GM12878 (cell line): ENCODE data around the gene AFF2.

Experiments
- CEBPB ChIP-seq, 2 experiments: fragments of 150-350 bp in 1 of 2; IDR thresholded peaks; 2 replicates each; pipeline ENCODE4 v1.6.1; 2012 to 2014; ENCODE audit warnings: low read depth in 2 of 2, low read length in 2 of 2, borderline replicate concordance in 1 of 2, inconsistent platforms in 1 of 2
- EP300 ChIP-seq, 2 experiments: fragments of 150-350 bp in 1 of 2; IDR thresholded peaks; 2 replicates each; pipeline ENCODE4 v1.6.1; 2011 to 2012; ENCODE audit warnings: low read depth in 2 of 2, low read length in 2 of 2, borderline replicate concordance in 1 of 2, improper control_type of control experiment in 1 of 2, inconsistent platforms in 1 of 2; ENCODE audit not compliant: control insufficient read depth in 1 of 2
- LARP7 ChIP-seq: fragments of 450-650 bp; IDR thresholded peaks from 2 replicates; pipeline ENCODE4 v1.6.1; 2017; ENCODE audit warnings: mild to moderate bottlenecking
- MTA3 ChIP-seq: IDR thresholded peaks from 2 replicates; pipeline ENCODE4 v1.6.1; 2012; ENCODE audit warnings: low read length, inconsistent platforms, borderline replicate concordance
- RAD21 ChIP-seq: IDR thresholded peaks from 2 replicates; pipeline ENCODE4 v1.6.1; 2011; ENCODE audit warnings: mild to moderate bottlenecking, low read depth, low read length, moderate library complexity; ENCODE audit not compliant: insufficient read depth
- RCOR1 ChIP-seq: conservative IDR thresholded peaks from 2 replicates; pipeline ENCODE4 v1.6.1; 2012; ENCODE audit warnings: low read depth, low read length, improper control_type of control experiment
- SREBF1 ChIP-seq: IDR thresholded peaks from 2 replicates; pipeline ENCODE4 v1.6.1; 2012; ENCODE audit warnings: mild to moderate bottlenecking, low read length
- TAF1 ChIP-seq: IDR thresholded peaks from 2 replicates; pipeline ENCODE4 v1.6.1; 2011; ENCODE audit warnings: mild to moderate bottlenecking, low read depth, low read length, borderline replicate concordance
- TF ChIP-seq, protein P1 (sequence below): fragments of 450-650 bp; IDR thresholded peaks from 2 replicates; pipeline ENCODE4 v1.6.1; 2017; ENCODE audit warnings: mild to moderate bottlenecking, low read depth, inconsistent platforms; ENCODE audit not compliant: poor library complexity, severe bottlenecking
- TF ChIP-seq, protein P2 (sequence below): IDR thresholded peaks from 2 replicates; pipeline ENCODE4 v1.6.1; 2012; ENCODE audit warnings: low read length, inconsistent platforms
- TF ChIP-seq, protein P3 (sequence below), 3 experiments: IDR thresholded peaks in 2 of 3; conservative IDR thresholded peaks in 1 of 3; 2 replicates each; pipeline ENCODE4 v1.5.1; 2011; ENCODE audit warnings: low read depth in 3 of 3, low read length in 3 of 3, mild to moderate bottlenecking in 3 of 3, control low read depth in 2 of 3, moderate library complexity in 2 of 3, inconsistent platforms in 1 of 3, mixed read lengths in 1 of 3; ENCODE audit not compliant: control insufficient read depth in 2 of 3, insufficient read depth in 1 of 3; ENCODE audit errors: extremely low read depth in 1 of 3
- TF ChIP-seq, protein P4 (sequence below): IDR thresholded peaks from 2 replicates; pipeline ENCODE4 v1.6.1; 2011; ENCODE audit warnings: low read depth, low read length, improper control_type of control experiment, borderline replicate concordance

DNA sequence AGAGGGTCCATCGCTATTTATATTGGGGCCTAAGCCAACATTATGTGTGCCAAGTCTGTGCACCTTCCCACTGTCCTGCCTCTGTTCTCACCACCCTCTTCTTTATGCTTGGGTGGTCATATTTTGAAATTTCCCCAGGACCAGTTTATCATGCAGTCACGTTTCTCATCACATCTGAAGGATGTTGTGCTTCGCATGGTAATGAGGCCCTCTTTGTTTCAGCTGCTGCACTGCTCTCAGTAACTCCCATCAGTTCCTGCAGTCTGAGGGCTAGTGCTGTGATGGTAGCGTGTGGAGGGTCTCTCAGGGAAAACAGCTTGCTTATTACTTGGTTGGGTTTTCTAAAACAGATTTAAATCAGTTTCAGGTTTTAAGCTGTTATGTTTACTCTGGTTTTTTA lies 288.0 kb downstream of the AFF2 start:
- TF ChIP-seq, protein P1, sequence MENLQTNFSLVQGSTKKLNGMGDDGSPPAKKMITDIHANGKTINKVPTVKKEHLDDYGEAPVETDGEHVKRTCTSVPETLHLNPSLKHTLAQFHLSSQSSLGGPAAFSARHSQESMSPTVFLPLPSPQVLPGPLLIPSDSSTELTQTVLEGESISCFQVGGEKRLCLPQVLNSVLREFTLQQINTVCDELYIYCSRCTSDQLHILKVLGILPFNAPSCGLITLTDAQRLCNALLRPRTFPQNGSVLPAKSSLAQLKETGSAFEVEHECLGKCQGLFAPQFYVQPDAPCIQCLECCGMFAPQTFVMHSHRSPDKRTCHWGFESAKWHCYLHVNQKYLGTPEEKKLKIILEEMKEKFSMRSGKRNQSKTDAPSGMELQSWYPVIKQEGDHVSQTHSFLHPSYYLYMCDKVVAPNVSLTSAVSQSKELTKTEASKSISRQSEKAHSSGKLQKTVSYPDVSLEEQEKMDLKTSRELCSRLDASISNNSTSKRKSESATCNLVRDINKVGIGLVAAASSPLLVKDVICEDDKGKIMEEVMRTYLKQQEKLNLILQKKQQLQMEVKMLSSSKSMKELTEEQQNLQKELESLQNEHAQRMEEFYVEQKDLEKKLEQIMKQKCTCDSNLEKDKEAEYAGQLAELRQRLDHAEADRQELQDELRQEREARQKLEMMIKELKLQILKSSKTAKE, result no peak
- TF ChIP-seq SREBF1, result no peak
- TF ChIP-seq, protein P2, sequence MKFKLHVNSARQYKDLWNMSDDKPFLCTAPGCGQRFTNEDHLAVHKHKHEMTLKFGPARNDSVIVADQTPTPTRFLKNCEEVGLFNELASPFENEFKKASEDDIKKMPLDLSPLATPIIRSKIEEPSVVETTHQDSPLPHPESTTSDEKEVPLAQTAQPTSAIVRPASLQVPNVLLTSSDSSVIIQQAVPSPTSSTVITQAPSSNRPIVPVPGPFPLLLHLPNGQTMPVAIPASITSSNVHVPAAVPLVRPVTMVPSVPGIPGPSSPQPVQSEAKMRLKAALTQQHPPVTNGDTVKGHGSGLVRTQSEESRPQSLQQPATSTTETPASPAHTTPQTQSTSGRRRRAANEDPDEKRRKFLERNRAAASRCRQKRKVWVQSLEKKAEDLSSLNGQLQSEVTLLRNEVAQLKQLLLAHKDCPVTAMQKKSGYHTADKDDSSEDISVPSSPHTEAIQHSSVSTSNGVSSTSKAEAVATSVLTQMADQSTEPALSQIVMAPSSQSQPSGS, result no peak
- TF ChIP-seq, protein P3, sequence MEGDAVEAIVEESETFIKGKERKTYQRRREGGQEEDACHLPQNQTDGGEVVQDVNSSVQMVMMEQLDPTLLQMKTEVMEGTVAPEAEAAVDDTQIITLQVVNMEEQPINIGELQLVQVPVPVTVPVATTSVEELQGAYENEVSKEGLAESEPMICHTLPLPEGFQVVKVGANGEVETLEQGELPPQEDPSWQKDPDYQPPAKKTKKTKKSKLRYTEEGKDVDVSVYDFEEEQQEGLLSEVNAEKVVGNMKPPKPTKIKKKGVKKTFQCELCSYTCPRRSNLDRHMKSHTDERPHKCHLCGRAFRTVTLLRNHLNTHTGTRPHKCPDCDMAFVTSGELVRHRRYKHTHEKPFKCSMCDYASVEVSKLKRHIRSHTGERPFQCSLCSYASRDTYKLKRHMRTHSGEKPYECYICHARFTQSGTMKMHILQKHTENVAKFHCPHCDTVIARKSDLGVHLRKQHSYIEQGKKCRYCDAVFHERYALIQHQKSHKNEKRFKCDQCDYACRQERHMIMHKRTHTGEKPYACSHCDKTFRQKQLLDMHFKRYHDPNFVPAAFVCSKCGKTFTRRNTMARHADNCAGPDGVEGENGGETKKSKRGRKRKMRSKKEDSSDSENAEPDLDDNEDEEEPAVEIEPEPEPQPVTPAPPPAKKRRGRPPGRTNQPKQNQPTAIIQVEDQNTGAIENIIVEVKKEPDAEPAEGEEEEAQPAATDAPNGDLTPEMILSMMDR (IDR thresholded peaks at IDR 0.05 in 2 of 3, conservative IDR thresholded peaks at IDR 0.05 in 1 of 3; ENCODE audit: control insufficient read depth in 2 of 3, extremely low read depth in 1 of 3, insufficient read depth in 1 of 3, low read depth in 3 of 3, low read length in 3 of 3), result no peak
- TF ChIP-seq RAD21, result no peak
- no peak for TF ChIP-seq EP300 (IDR thresholded peaks at IDR 0.05; ENCODE audit: borderline replicate concordance in 1 of 2, control insufficient read depth in 1 of 2, low read depth in 2 of 2, low read length in 2 of 2)
- TF ChIP-seq MTA3, result no peak
- no peak for TF ChIP-seq LARP7
- no peak for TF ChIP-seq RCOR1
- no peak for TF ChIP-seq CEBPB (IDR thresholded peaks at IDR 0.05; ENCODE audit: borderline replicate concordance in 1 of 2, low read depth in 2 of 2, low read length in 2 of 2)
- no peak for TF ChIP-seq TAF1
- TF ChIP-seq, protein P4, sequence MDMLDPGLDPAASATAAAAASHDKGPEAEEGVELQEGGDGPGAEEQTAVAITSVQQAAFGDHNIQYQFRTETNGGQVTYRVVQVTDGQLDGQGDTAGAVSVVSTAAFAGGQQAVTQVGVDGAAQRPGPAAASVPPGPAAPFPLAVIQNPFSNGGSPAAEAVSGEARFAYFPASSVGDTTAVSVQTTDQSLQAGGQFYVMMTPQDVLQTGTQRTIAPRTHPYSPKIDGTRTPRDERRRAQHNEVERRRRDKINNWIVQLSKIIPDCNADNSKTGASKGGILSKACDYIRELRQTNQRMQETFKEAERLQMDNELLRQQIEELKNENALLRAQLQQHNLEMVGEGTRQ, result no peak
